ENCODE data around the gene IL6ST.
A peak's percentile ranks its signal among the peaks of the same experiment; 100 is the strongest.

Gene IL6ST

GRCh38 chr5:55905251-55905650 lies 89.5 kb downstream of the IL6ST start:
- no peak for TF ChIP-seq CTCF (IDR thresholded peaks at IDR 0.05; ENCODE audit: insufficient read depth, low read length, poor library complexity, severe bottlenecking)
- DNase-seq (ENCODE audit: extremely low read depth, insufficient read length): no peak
- H3K27me3 ChIP-seq (replicated peaks; ENCODE audit: control insufficient read depth, insufficient read depth, low read length): no peaks in the 10 kb centered on the region

GRCh38 chr5:55904152-55904551 lies 90.6 kb downstream of the IL6ST start:
- Histone ChIP-seq H3K4me3 (replicated peaks; ENCODE audit: low read depth, low read length) (no peak overlapping the region), H3K36me3 (ENCODE audit: control insufficient read depth, insufficient read depth, low read length) (no peaks in the 10 kb centered on the region), H3K27me3 (replicated peaks; ENCODE audit: control insufficient read depth, insufficient read depth, low read length) (no peaks in the 10 kb centered on the region)
- DNase-seq (ENCODE audit: extremely low read depth, insufficient read length): no peak
- no peak for TF ChIP-seq CTCF (IDR thresholded peaks at IDR 0.05; ENCODE audit: insufficient read depth, low read length, poor library complexity, severe bottlenecking)

More at GRCh38 chr5:55905251-55905650, 89.5 kb downstream of the IL6ST start:
- H3K36me3 ChIP-seq (ENCODE audit: control insufficient read depth, insufficient read depth, low read length): no peaks in the 10 kb centered on the region
- no peak overlapping the region for H3K4me3 ChIP-seq (replicated peaks; ENCODE audit: low read depth, low read length)

- no peak for TF ChIP-seq CTCF (IDR thresholded peaks at IDR 0.05; ENCODE audit: insufficient read depth, low read length, poor library complexity, severe bottlenecking)
- peak; percentile 77 for DNase-seq (ENCODE audit: extremely low read depth, insufficient read length)
These were observed 91.6 kb downstream of the IL6ST start for GRCh38 chr5:55903121-55903701.

GRCh38 chr5:55902696-55903095 lies 92.1 kb downstream of the IL6ST start:
- TF ChIP-seq CTCF (IDR thresholded peaks at IDR 0.05; ENCODE audit: insufficient read depth, low read length, poor library complexity, severe bottlenecking): no peak
- no peaks in the 10 kb centered on the region for H3K36me3 ChIP-seq (ENCODE audit: control insufficient read depth, insufficient read depth, low read length)
- no peaks in the 10 kb centered on the region for H3K27me3 ChIP-seq (replicated peaks; ENCODE audit: control insufficient read depth, insufficient read depth, low read length)
- DNase-seq (ENCODE audit: extremely low read depth, insufficient read length): no peak
- no peak overlapping the region for H3K4me3 ChIP-seq (replicated peaks; ENCODE audit: low read depth, low read length)

More at GRCh38 chr5:55903121-55903701, 91.6 kb downstream of the IL6ST start:
- no peak overlapping the region for H3K4me3 ChIP-seq (replicated peaks; ENCODE audit: low read depth, low read length)
- H3K27me3 ChIP-seq (replicated peaks; ENCODE audit: control insufficient read depth, insufficient read depth, low read length): no peaks in the 10 kb centered on the region
- no peaks in the 10 kb centered on the region for H3K36me3 ChIP-seq (ENCODE audit: control insufficient read depth, insufficient read depth, low read length)

GRCh38 chr5:55900776-55901175 lies 94.0 kb downstream of the IL6ST start:
- Histone ChIP-seq H3K4me3 (replicated peaks; ENCODE audit: low read depth, low read length) (no peak overlapping the region), H3K27me3 (replicated peaks; ENCODE audit: control insufficient read depth, insufficient read depth, low read length) (no peaks in the 10 kb centered on the region), H3K36me3 (ENCODE audit: control insufficient read depth, insufficient read depth, low read length) (no peaks in the 10 kb centered on the region)
- no peak for TF ChIP-seq CTCF (IDR thresholded peaks at IDR 0.05; ENCODE audit: insufficient read depth, low read length, poor library complexity, severe bottlenecking)
- no peak for DNase-seq (ENCODE audit: extremely low read depth, insufficient read length)

- no peak for TF ChIP-seq CTCF (IDR thresholded peaks at IDR 0.05; ENCODE audit: insufficient read depth, low read length, poor library complexity, severe bottlenecking)
- no peaks in the 10 kb centered on the region for H3K27me3 ChIP-seq (replicated peaks; ENCODE audit: control insufficient read depth, insufficient read depth, low read length)
- H3K36me3 ChIP-seq (ENCODE audit: control insufficient read depth, insufficient read depth, low read length): no peaks in the 10 kb centered on the region
- no peak for DNase-seq (ENCODE audit: extremely low read depth, insufficient read length)
- H3K4me3 ChIP-seq (replicated peaks; ENCODE audit: low read depth, low read length): no peak overlapping the region
These were observed 94.7 kb downstream of the IL6ST start for GRCh38 chr5:55900068-55900467.

Measured in GM06990 (cell line).